ENCODE data around the gene PLPP3.

Gene PLPP3

DNA sequence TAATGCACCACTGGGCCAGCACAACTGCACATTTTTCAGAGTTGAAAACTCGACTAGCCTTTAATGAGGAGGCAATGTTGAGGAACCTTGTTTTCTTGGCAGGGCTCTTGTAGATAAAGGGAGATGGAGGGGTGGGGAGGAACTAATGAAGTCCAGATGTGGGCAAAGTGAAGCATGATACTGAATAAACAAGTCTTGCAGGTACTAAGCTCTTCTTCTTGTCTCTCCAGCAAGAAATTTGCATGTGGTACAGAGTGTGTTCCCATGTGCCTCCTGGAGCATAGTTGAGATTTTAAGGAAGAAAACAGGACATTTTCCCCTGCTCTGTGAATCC lies 47.0 kb downstream of the PLPP3 start:
- no CpG with 5 or more reads among the region's 1 CpG for WGBS (ENCODE audit: extremely low coverage, insufficient coverage, low lambda C conversion rate)
- no peak overlapping the region for H3K4ac ChIP-seq (ENCODE audit: low read depth, low read length)
- no peak overlapping the region for H2BK15ac ChIP-seq (replicated peaks; ENCODE audit: low read depth)
- peaks cover 2% of the 10 kb centered on the region for H3K79me1 ChIP-seq (ENCODE audit: low read length)
- no peak for DNase-seq
- no peak overlapping the region for H3K9ac ChIP-seq (ENCODE audit: low read length)
- no peak overlapping the region for H3K56ac ChIP-seq (ENCODE audit: low read length)
- H2AK5ac ChIP-seq (ENCODE audit: low read length) = no peak overlapping the region
- no peak overlapping the region for H3K4me2 ChIP-seq (ENCODE audit: low read length)
- H3K27ac ChIP-seq (ENCODE audit: low read depth, low read length) = no peak overlapping the region
- no peak overlapping the region for H2BK120ac ChIP-seq (ENCODE audit: low read depth, low read length)
- H4K8ac ChIP-seq (ENCODE audit: low read depth, low read length) = no peak overlapping the region
- H3K23ac ChIP-seq (ENCODE audit: low read length) = no peak overlapping the region
- H3K18ac ChIP-seq (ENCODE audit: low read length) = no peak overlapping the region
- H3K27me3 ChIP-seq (ENCODE audit: insufficient read depth, low read length, poor library complexity) = no peaks in the 10 kb centered on the region
- no peak overlapping the region for H3K4me3 ChIP-seq (ENCODE audit: low read length)
- H3K79me2 ChIP-seq (ENCODE audit: control insufficient read depth, insufficient read depth, low read length) = peaks cover 4% of the 10 kb centered on the region
- no peaks in the 10 kb centered on the region for H3K36me3 ChIP-seq (ENCODE audit: control insufficient read depth, insufficient read depth, low read length)
- H2BK5ac ChIP-seq (ENCODE audit: low read length) = no peak overlapping the region
- no peak overlapping the region for H4K5ac ChIP-seq (ENCODE audit: low read length)
- peaks cover 30% of the 10 kb centered on the region for H3K4me1 ChIP-seq (ENCODE audit: control insufficient read depth, low read depth, low read length)

DNA sequence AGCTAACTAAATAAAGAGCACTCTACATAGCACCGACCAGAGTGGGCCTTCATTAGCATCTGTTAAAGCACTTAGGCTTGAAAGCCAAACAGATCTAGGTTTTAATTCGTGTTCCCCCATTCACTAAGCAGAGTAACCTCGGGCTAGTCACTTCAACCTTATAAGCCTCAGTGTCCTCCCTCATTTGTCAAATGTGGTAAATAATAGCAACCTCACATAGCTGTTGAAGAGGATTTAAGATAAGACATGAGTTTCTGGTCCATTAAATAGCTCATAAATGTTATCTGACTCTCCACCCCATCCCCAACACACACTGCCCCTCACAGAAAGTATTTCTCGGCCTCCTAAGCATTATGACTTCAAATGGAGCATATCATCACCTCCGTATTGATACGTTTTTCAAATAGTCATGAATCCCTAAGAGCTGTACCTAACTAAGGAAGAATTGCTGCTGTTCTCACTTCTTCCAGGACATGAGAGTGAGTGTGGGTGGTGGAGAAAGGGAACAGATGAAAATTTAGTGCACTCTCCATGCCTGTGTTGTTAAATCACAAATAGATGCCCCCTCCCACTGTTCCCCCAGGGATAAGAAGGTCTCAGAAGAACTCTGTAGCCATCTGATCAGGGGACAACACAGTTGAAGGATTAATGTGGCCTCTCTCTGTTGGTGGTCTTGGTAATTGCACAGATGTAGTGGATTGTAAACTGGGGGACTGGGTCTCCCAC lies 47.6 kb downstream of the PLPP3 start:
- Histone ChIP-seq H3K18ac (ENCODE audit: low read length) (no peak overlapping the region), H3K79me2 (ENCODE audit: control insufficient read depth, insufficient read depth, low read length) (peaks cover 4% of the 10 kb centered on the region), H3K79me1 (ENCODE audit: low read length) (peaks cover 2% of the 10 kb centered on the region), H3K56ac (ENCODE audit: low read length) (no peak overlapping the region), H3K4me1 (ENCODE audit: control insufficient read depth, low read depth, low read length) (peaks cover 30% of the 10 kb centered on the region), H3K23ac (ENCODE audit: low read length) (no peak overlapping the region), H3K27me3 (ENCODE audit: insufficient read depth, low read length, poor library complexity) (no peaks in the 10 kb centered on the region), H3K36me3 (ENCODE audit: control insufficient read depth, insufficient read depth, low read length) (no peaks in the 10 kb centered on the region), H2AK5ac (ENCODE audit: low read length) (no peak overlapping the region), H3K4me2 (ENCODE audit: low read length) (no peak overlapping the region), H2BK15ac (replicated peaks; ENCODE audit: low read depth) (no peak overlapping the region), H2BK5ac (ENCODE audit: low read length) (no peak overlapping the region), H2BK120ac (ENCODE audit: low read depth, low read length) (no peak overlapping the region), H3K27ac (ENCODE audit: low read depth, low read length) (no peak overlapping the region), H4K8ac (ENCODE audit: low read depth, low read length) (no peak overlapping the region), H3K4ac (ENCODE audit: low read depth, low read length) (no peak overlapping the region), H3K9ac (ENCODE audit: low read length) (no peak overlapping the region), H3K4me3 (ENCODE audit: low read length) (no peak overlapping the region), H4K5ac (ENCODE audit: low read length) (no peak overlapping the region)
- DNase-seq = no peak
- no CpG with 5 or more reads among the region's 6 CpGs for WGBS (ENCODE audit: extremely low coverage, insufficient coverage, low lambda C conversion rate)

DNA sequence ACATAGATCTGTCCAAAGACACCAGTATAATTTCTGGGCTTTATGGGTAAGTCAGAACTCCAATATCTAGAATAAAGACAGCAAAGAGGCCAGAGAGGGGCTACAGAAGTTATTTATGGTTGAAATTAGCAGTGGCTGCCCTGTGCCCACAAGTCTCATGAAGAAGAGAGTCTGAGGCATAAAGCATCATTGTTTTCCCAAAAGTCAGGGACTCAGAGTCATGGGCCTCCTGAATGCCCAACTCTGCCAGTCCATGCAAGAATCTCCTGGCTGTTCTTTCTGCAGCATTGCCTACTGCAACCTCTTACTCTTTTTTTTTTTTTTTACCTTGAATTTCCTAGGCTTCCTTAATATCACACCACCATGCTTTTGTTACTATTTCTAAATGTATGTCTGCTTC lies 49.6 kb downstream of the PLPP3 start:
- Histone ChIP-seq H3K4me2 (ENCODE audit: low read length) (no peak overlapping the region), H3K4ac (ENCODE audit: low read depth, low read length) (no peak overlapping the region), H2BK15ac (replicated peaks; ENCODE audit: low read depth) (no peak overlapping the region), H3K36me3 (ENCODE audit: control insufficient read depth, insufficient read depth, low read length) (no peaks in the 10 kb centered on the region), H3K4me1 (ENCODE audit: control insufficient read depth, low read depth, low read length) (peaks cover 18% of the 10 kb centered on the region), H3K79me1 (ENCODE audit: low read length) (peaks cover 7% of the 10 kb centered on the region), H3K9ac (ENCODE audit: low read length) (no peak overlapping the region), H3K27ac (ENCODE audit: low read depth, low read length) (no peak overlapping the region), H3K56ac (ENCODE audit: low read length) (no peak overlapping the region), H4K5ac (ENCODE audit: low read length) (no peak overlapping the region), H2AK5ac (ENCODE audit: low read length) (no peak overlapping the region), H2BK5ac (ENCODE audit: low read length) (no peak overlapping the region), H3K4me3 (ENCODE audit: low read length) (no peak overlapping the region), H4K8ac (ENCODE audit: low read depth, low read length) (no peak overlapping the region), H3K18ac (ENCODE audit: low read length) (no peak overlapping the region), H3K79me2 (ENCODE audit: control insufficient read depth, insufficient read depth, low read length) (peaks cover 11% of the 10 kb centered on the region), H3K27me3 (ENCODE audit: insufficient read depth, low read length, poor library complexity) (no peaks in the 10 kb centered on the region), H3K23ac (ENCODE audit: low read length) (no peak overlapping the region), H2BK120ac (ENCODE audit: low read depth, low read length) (no peak overlapping the region)
- no peak for DNase-seq

DNA sequence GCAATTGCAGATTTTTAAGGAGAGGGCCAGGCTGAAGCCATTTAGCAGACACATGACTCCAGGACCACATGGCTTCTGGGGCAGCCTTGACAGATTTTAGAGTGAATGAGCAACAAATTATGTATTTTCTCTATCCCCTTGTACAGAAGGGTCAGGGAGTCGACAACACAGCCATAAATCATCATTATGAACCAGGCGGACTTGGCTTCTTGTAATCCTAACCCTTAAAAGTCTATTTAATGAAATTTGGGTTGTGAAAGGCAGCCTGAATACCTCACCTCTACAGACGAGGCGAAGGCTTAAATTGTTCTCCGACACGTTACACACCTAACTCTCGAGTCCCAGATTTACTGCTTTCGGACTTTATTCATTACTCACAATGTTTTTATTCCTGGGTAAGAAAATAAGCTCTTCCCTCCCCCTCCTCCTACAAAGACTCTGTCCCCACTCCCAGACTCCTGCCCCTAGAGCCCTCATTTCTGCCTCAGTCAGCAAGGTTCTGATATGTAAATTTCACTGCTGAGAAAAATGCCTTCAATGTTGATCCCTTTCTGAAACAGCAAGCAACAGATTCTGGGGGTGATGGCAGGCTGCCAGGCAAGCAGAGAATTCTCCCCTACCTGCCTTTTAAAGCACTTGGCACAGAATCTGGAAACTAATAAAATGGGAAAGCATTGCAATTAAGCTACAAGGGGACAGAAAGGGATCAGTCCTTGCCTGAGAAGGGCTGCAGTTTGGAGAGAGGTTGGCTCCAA lies 51.6 kb downstream of the PLPP3 start:
- Histone ChIP-seq H3K4ac (ENCODE audit: low read depth, low read length) (no peak overlapping the region), H4K5ac (ENCODE audit: low read length) (no peak overlapping the region), H3K23ac (ENCODE audit: low read length) (no peak overlapping the region), H3K27me3 (ENCODE audit: insufficient read depth, low read length, poor library complexity) (no peaks in the 10 kb centered on the region), H3K4me3 (ENCODE audit: low read length) (no peak overlapping the region), H3K79me1 (ENCODE audit: low read length) (peaks cover 7% of the 10 kb centered on the region), H3K4me1 (ENCODE audit: control insufficient read depth, low read depth, low read length) (peaks cover 12% of the 10 kb centered on the region), H2BK15ac (replicated peaks; ENCODE audit: low read depth) (no peak overlapping the region), H3K4me2 (ENCODE audit: low read length) (no peak overlapping the region), H3K18ac (ENCODE audit: low read length) (peak overlapping the region; percentile 23), H3K36me3 (ENCODE audit: control insufficient read depth, insufficient read depth, low read length) (no peaks in the 10 kb centered on the region), H3K27ac (ENCODE audit: low read depth, low read length) (no peak overlapping the region), H2BK120ac (ENCODE audit: low read depth, low read length) (peak overlapping the region; percentile 68), H3K79me2 (ENCODE audit: control insufficient read depth, insufficient read depth, low read length) (peaks cover 11% of the 10 kb centered on the region), H2AK5ac (ENCODE audit: low read length) (peak overlapping the region; percentile 29), H4K8ac (ENCODE audit: low read depth, low read length) (no peak overlapping the region), H2BK5ac (ENCODE audit: low read length) (no peak overlapping the region), H3K56ac (ENCODE audit: low read length) (peak overlapping the region; percentile 58), H3K9ac (ENCODE audit: low read length) (peak overlapping the region; percentile 22)
- DNase-seq = peak; percentile 38
- WGBS (ENCODE audit: extremely low coverage, insufficient coverage, low lambda C conversion rate) = no CpG with 5 or more reads among the region's 8 CpGs

DNA sequence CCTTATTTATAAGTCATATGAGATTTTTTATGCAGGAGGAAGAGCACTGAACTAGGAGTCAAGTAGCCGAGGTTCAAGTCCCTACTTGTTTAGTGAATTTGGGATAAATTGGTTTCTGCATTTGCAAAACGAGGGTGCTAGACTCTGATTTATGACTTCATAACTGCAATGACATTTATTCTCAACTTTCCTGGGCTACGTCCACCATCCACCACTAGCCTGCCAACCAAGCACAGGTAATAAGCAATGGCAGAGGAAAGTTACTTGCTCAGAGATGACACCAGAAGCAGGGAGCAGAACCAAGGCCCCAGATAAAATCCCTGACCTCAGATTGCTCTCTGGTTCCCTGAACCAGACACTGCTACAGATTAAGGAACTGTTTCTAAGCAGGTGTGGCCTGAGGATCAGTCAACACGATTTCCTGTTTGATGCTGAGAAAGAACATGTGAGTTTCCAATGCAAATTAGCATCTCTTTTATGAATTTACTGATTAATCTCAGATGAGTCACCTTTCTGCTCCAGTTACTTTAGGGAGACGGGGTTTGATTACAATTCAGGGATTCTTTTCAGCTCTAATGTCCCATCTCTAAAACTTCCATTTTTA lies 52.7 kb downstream of the PLPP3 start:
- H3K27ac ChIP-seq (ENCODE audit: low read depth, low read length) = no peak overlapping the region
- no peaks in the 10 kb centered on the region for H3K27me3 ChIP-seq (ENCODE audit: insufficient read depth, low read length, poor library complexity)
- H3K4ac ChIP-seq (ENCODE audit: low read depth, low read length) = peak overlapping the region; percentile 24
- H3K36me3 ChIP-seq (ENCODE audit: control insufficient read depth, insufficient read depth, low read length) = no peaks in the 10 kb centered on the region
- no peak overlapping the region for H2BK120ac ChIP-seq (ENCODE audit: low read depth, low read length)
- H3K9ac ChIP-seq (ENCODE audit: low read length) = no peak overlapping the region
- peak overlapping the region; percentile 69 for H3K18ac ChIP-seq (ENCODE audit: low read length)
- H3K23ac ChIP-seq (ENCODE audit: low read length) = no peak overlapping the region
- H3K4me3 ChIP-seq (ENCODE audit: low read length) = no peak overlapping the region
- no peak overlapping the region for H2BK5ac ChIP-seq (ENCODE audit: low read length)
- H4K8ac ChIP-seq (ENCODE audit: low read depth, low read length) = peak overlapping the region; percentile 57
- H4K5ac ChIP-seq (ENCODE audit: low read length) = no peak overlapping the region
- H3K4me1 ChIP-seq (ENCODE audit: control insufficient read depth, low read depth, low read length) = peaks cover 9% of the 10 kb centered on the region
- no CpG with 5 or more reads among the region's 5 CpGs for WGBS (ENCODE audit: extremely low coverage, insufficient coverage, low lambda C conversion rate)
- H3K4me2 ChIP-seq (ENCODE audit: low read length) = no peak overlapping the region
- no peak for DNase-seq
- H2AK5ac ChIP-seq (ENCODE audit: low read length) = no peak overlapping the region
- H3K56ac ChIP-seq (ENCODE audit: low read length) = no peak overlapping the region
- H2BK15ac ChIP-seq (replicated peaks; ENCODE audit: low read depth) = no peak overlapping the region
- peaks cover 11% of the 10 kb centered on the region for H3K79me2 ChIP-seq (ENCODE audit: control insufficient read depth, insufficient read depth, low read length)
- H3K79me1 ChIP-seq (ENCODE audit: low read length) = peaks cover 7% of the 10 kb centered on the region

All from mesendoderm (in vitro differentiated cells).